Parathyroid adenoma (tissue), 2 donors: ENCODE data around the gene CMTM8.
A peak's percentile ranks its signal among the peaks of the same experiment; 100 is the strongest.

Source experiments
- H2AFZ ChIP-seq: fragments of 300-600 bp; sonication (generic); one replicate; pipeline ENCODE4 v1.7.0; 2017; ENCODE audit warnings: antibody characterized with exemption, mild to moderate bottlenecking
- H3K27ac ChIP-seq: fragments of 300-600 bp; sonication (generic); one replicate; pipeline ENCODE4 v1.7.0; 2017
- H3K27me3 ChIP-seq: fragments of 300-600 bp; sonication (generic); one replicate; pipeline ENCODE4 v1.7.0; 2017; ENCODE audit warnings: low read length; ENCODE audit not compliant: control insufficient read depth, insufficient read depth
- H3K36me3 ChIP-seq: fragments of 300-600 bp; sonication (generic); one replicate; pipeline ENCODE4 v1.7.0; 2017; ENCODE audit warnings: low read length; ENCODE audit not compliant: control insufficient read depth, insufficient read depth
- H3K4me1 ChIP-seq: fragments of 300-600 bp; sonication (generic); one replicate; pipeline ENCODE4 v1.7.0; 2017; ENCODE audit warnings: control low read depth
- H3K4me2 ChIP-seq: fragments of 300-600 bp; sonication (generic); one replicate; pipeline ENCODE4 v1.7.0; 2017; ENCODE audit warnings: low read length
- H3K4me3 ChIP-seq: fragments of 300-600 bp; sonication (generic); one replicate; pipeline ENCODE4 v1.7.0; 2017; ENCODE audit warnings: low read depth, low read length
- H3K79me2 ChIP-seq: fragments of 300-600 bp; sonication (generic); one replicate; pipeline ENCODE4 v1.7.0; 2017; ENCODE audit warnings: control low read depth
- H3K9ac ChIP-seq: fragments of 300-600 bp; sonication (generic); one replicate; pipeline ENCODE4 v1.7.0; 2017; ENCODE audit warnings: mild to moderate bottlenecking
- H3K9me3 ChIP-seq: fragments of 300-600 bp; sonication (generic); one replicate; pipeline ENCODE4 v1.7.0; 2017; ENCODE audit warnings: low read length; ENCODE audit not compliant: control insufficient read depth
- TF ChIP-seq, protein P1 (sequence below): fragments of 300-600 bp; sonication (generic); IDR thresholded peaks from one replicate; pipeline ENCODE4 v1.7.0; 2017; ENCODE audit warnings: antibody characterized with exemption, mild to moderate bottlenecking
- donor health status: primary hyperparathyroidism.

Gene CMTM8

DNA sequence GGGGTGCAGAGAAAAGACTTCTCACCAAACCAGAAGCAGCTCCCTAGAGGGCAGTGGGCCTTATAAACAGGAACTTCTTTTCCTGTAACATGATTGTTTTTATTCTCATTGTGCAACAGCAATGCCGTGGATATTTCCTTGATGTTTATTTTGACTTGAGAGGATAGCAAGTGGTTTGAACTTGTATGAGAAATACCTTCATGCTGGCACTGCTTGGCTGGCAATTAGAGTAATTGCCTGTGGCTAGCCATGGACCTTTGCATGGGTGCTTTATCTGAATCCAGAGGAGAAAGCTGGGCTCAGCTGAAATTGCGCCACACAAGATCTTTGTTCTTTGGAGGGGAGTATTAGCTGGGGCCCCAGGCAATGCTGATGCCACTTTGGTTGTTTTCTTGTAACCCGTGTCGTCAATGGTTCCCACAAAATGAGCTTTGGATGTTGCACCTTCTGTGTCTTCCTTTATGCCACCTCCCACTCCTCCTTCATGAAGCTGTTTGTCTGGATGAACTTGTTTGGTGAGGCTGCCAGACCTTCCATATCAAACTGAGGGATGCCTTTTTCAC, 37.9 kb downstream of the CMTM8 start:
- Histone ChIP-seq H3K9me3 (no peaks in the 10 kb centered on the region), H3K27me3 (no peaks in the 10 kb centered on the region), H3K4me1 (peaks cover 20% of the 10 kb centered on the region), H3K9ac (no peak overlapping the region), H3K36me3 (no peaks in the 10 kb centered on the region), H3K4me2 (no peak overlapping the region), H3K79me2 (peaks cover 14% of the 10 kb centered on the region), H3K4me3 (no peak overlapping the region), H3K27ac (peak overlapping the region; percentile 45), H2AFZ (no peak overlapping the region)
- TF ChIP-seq, protein P1, sequence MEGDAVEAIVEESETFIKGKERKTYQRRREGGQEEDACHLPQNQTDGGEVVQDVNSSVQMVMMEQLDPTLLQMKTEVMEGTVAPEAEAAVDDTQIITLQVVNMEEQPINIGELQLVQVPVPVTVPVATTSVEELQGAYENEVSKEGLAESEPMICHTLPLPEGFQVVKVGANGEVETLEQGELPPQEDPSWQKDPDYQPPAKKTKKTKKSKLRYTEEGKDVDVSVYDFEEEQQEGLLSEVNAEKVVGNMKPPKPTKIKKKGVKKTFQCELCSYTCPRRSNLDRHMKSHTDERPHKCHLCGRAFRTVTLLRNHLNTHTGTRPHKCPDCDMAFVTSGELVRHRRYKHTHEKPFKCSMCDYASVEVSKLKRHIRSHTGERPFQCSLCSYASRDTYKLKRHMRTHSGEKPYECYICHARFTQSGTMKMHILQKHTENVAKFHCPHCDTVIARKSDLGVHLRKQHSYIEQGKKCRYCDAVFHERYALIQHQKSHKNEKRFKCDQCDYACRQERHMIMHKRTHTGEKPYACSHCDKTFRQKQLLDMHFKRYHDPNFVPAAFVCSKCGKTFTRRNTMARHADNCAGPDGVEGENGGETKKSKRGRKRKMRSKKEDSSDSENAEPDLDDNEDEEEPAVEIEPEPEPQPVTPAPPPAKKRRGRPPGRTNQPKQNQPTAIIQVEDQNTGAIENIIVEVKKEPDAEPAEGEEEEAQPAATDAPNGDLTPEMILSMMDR = no peak

DNA sequence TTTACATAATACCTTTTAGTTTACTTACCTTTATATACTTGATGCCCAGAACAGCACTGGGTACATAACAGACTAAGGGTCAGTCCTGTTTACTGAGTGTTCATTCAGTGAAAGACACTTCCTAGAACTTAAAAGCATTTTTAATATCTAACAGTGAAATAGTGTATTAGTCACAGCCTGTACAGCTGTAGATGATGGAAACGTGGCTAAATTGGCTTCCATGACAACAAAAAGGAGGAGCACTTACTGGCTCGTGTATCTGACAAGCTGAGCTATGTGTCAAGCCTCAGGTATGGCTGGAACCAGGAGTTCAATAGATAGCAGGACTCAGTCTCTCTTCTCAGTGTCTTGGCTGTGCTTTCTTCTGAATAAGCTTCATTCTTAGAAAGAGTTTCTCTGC, 40.2 kb downstream of the CMTM8 start:
- H3K4me1 ChIP-seq = peaks cover 30% of the 10 kb centered on the region

DNA sequence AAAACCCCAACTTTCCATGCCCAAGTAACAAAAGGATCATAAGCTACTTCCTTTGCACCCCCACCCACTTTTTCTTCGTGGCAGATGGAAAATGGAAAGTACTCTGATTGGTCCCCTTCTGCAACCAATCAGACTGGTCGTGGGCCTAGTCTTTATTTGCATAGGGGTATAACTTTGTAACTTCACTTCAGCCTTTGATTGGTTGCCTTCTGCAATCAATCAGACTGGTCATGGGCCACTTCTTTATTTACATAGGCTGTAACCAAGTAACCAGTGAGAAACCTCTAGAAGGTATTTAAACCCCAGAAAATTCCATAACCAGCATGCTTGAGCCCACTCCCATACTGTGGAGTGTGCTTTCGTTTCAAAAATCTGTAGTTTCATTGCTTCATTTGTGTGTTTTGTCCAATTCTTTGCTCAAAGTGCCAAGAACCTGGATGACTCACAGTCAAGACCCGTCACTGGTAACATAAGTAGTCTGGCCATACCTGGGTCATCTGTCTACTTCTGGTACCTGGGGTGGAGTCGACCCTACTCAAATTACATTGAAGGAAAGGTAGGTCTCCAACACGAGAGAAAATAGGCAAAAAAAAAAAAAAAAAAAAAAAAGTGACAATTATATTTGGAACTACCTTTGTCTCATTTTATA, 41.9 kb downstream of the CMTM8 start:
- Histone ChIP-seq H3K27ac (no peak overlapping the region), H3K4me3 (no peak overlapping the region), H3K27me3 (no peaks in the 10 kb centered on the region), H3K36me3 (no peaks in the 10 kb centered on the region), H3K9ac (no peak overlapping the region), H3K4me1 (peaks cover 36% of the 10 kb centered on the region), H3K4me2 (no peak overlapping the region), H2AFZ (no peak overlapping the region), H3K79me2 (peaks cover 5% of the 10 kb centered on the region), H3K9me3 (no peaks in the 10 kb centered on the region)
- TF ChIP-seq, protein P1 = no peak

More for the DNA sequence above, 40.2 kb downstream of the CMTM8 start:
- no peak overlapping the region for H3K4me2 ChIP-seq
- no peak overlapping the region for H2AFZ ChIP-seq
- H3K79me2 ChIP-seq = peaks cover 11% of the 10 kb centered on the region
- no peak overlapping the region for H3K9ac ChIP-seq
- H3K27ac ChIP-seq = no peak overlapping the region
- no peaks in the 10 kb centered on the region for H3K36me3 ChIP-seq
- H3K27me3 ChIP-seq = no peaks in the 10 kb centered on the region
- TF ChIP-seq, protein P1 = no peak
- H3K9me3 ChIP-seq = no peaks in the 10 kb centered on the region
- no peak overlapping the region for H3K4me3 ChIP-seq

DNA sequence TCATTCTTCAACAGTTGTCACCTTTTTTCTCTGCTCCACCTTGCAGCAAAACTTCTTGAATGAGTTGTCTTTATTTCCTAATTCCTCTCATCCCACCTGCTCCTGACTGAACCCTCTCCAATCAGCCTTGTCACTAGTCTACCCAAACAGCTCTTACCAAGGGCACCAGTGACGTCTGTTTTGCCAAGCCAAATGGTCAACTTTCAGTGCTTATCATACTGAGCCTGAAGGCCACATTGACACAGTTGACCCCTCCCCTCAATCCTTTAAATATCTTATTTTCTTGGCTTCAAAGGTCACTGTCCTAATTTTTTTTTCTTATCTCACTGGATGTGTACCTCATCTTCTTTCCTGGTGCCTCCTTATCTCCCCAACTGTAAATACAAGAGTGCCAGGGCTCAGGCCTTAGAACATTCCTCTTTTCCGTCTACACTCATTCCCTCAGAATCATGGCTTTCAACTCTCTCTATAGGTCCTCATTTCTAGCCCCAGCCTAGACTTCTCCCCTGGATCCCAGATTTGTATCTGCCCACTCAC, 43.2 kb downstream of the CMTM8 start:
- Histone ChIP-seq H3K9me3 (no peaks in the 10 kb centered on the region), H3K4me3 (no peak overlapping the region), H3K9ac (no peak overlapping the region), H2AFZ (no peak overlapping the region), H3K4me1 (peaks cover 37% of the 10 kb centered on the region), H3K27ac (peak overlapping the region; percentile 7), H3K27me3 (no peaks in the 10 kb centered on the region), H3K36me3 (no peaks in the 10 kb centered on the region), H3K4me2 (no peak overlapping the region), H3K79me2 (peaks cover 2% of the 10 kb centered on the region)
- TF ChIP-seq, protein P1 = no peak
